ENCODE data around the gene DAB2IP.

GRCh38 chr9:121663591-121663990, 12.2 kb downstream of the DAB2IP start:
- no peak for TF ChIP-seq CTCF (tag by site-specific recombination; IDR thresholded peaks at IDR 0.05)
- TF ChIP-seq MYNN (tag by site-specific recombination; IDR thresholded peaks at IDR 0.05; ENCODE audit: borderline replicate concordance) = no peak
- TF ChIP-seq ZNF677 (tag by site-specific recombination; IDR thresholded peaks at IDR 0.05) = no peak
- no peak for TF ChIP-seq ZSCAN5A (tag by site-specific recombination; IDR thresholded peaks at IDR 0.05)
- TF ChIP-seq PATZ1 (tag by site-specific recombination; IDR thresholded peaks at IDR 0.05) = no peak
- no peak for TF ChIP-seq SP2 (tag by site-specific recombination; IDR thresholded peaks at IDR 0.05)
- no peak for TF ChIP-seq YY2 (tag by site-specific recombination; IDR thresholded peaks at IDR 0.05)
- TF ChIP-seq ZNF146 (tag by site-specific recombination; IDR thresholded peaks at IDR 0.05) = no peak
